Muscle of leg (tissue), 11 donors: Measurements from ENCODE around the gene CARS1. TPM values are rescaled to one million over a fixed set of nuclear protein-coding genes. Genes with fewer than 3 reads are reported as not detected.

Experiments
- DNase-seq: peaks from one replicate; pipeline ENCODE4 v3.0.0; 2013
- H3K27ac ChIP-seq: one replicate; pipeline ENCODE4 v1.5.1; 2013; ENCODE audit warnings: mild to moderate bottlenecking, low read length, control low read depth
- H3K27me3 ChIP-seq: one replicate; pipeline ENCODE4 v1.6.1; 2013; ENCODE audit warnings: low read length; ENCODE audit not compliant: control insufficient read depth, insufficient read depth
- H3K36me3 ChIP-seq: one replicate; pipeline ENCODE4 v1.6.1; 2013; ENCODE audit warnings: low read length; ENCODE audit not compliant: control insufficient read depth, insufficient read depth
- H3K4me1 ChIP-seq: one replicate; pipeline ENCODE4 v1.6.1; 2013; ENCODE audit warnings: low read length; ENCODE audit not compliant: control insufficient read depth, insufficient read depth
- H3K4me3 ChIP-seq: one replicate; pipeline ENCODE4 v1.5.1; 2013; ENCODE audit warnings: low read length, control low read depth
- H3K9me3 ChIP-seq: replicated peaks from 2 replicates; pipeline ENCODE4 v1.6.1; 2013; ENCODE audit warnings: low read depth, low read length; ENCODE audit not compliant: control insufficient read depth
- WGBS: methylation state at CpG from one replicate; pipeline ENCODE4 v1.1.5; 2013; ENCODE audit warnings: missing lambda C conversion rate; ENCODE audit not compliant: insufficient coverage; 5-methylcytosine and 5-hydroxymethylcytosine counted together
- polyA plus RNA-seq, 8 donors: library from polyadenylated mRNA; unstranded; fragments of 120-200 nt; gene quantifications; one replicate each; pipeline versions ENCODE4 v1.2.1 to v1.2.3, GENCODE V29; 2013; ENCODE audit warnings: inconsistent platforms in 1 of 8, low replicate concordance in 1 of 8; ENCODE audit not compliant: insufficient read length in 8 of 8, insufficient read depth in 1 of 8
- total RNA-seq: library from RNA; stranded (reverse); fragments of 120-200 nt; gene quantifications from one replicate; pipeline ENCODE4 v1.2.4, GENCODE V29; 2013

The CARS1 gene
- total and polyA plus RNA-seq, 9 donors, result 15.7 to 24.3 (median 20.7) TPM

DNA sequence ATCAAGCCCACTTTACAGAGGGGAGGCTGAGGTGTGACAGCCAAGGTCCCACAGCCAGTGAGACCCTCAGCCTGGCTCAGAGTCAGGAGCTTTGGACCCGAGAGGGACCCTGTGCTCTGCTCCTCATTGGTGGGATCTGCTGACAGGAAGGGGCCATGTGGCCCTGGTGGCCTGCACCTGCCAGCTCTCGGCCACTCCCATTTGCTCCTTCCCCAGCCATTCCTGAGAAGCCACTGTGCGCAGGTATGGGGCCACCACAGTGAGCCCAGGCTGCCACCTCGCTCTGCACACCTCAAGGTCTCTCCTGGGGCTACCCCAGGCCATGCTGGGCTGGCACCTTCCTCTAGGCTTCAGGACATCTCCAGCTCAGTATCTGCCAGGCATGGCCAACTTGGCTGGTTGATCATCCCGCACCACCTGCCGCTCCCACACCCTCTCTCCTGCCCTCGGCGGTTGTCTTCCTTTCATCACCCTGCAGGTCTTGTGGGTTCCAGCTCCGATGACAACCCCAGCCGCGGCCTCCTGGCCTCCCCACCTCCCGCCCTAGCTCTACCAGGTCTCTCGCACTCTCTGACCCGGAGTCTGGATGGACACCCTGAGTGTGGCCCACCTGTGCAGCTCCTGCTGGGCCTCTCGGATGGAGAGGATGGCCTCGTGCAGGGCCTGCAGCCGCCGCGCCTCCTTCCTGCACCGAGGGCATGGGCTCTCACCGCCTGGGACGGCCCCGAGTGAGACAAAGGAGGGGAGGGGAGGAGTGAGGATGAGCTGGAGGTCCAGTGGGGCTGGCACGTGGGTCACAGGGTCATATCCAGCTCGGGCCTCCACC is 32.2 kb upstream of the CARS1 start:
- DNase-seq, result no peak
- 84% methylated on average over 12 of the region's 25 CpGs for WGBS
- Histone ChIP-seq H3K27ac (no peak overlapping the region), H3K4me3 (no peak overlapping the region), H3K9me3 (no peaks in the 10 kb centered on the region), H3K4me1 (peaks cover 15% of the 10 kb centered on the region), H3K36me3 (peaks cover 23% of the 10 kb centered on the region), H3K27me3 (no peaks in the 10 kb centered on the region)

DNA sequence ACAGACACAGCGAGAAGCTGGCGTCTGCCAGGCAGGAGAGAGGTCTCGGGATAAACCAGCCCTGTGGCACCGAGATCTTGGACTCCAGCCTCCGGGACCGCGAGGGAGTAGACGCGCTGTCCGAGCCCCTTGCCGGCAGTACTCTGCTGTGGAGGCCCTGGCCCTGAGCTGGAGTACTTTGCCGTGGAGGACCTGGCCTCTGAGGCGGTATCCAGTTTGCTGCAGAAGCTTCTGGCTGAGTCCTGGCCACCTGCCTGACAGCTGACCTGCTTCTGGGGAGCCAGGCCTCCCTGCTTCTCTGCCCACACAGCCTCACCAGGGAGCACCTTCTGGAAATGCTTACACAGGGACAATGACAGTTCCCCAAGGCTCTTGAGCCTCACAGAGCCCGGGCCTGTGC is 31.6 kb upstream of the CARS1 start:
- no peak for DNase-seq
- WGBS, result 70% methylated on average over 14 of the region's 14 CpGs
- Histone ChIP-seq H3K27me3 (no peaks in the 10 kb centered on the region), H3K36me3 (peaks cover 21% of the 10 kb centered on the region), H3K9me3 (no peaks in the 10 kb centered on the region), H3K4me3 (no peak overlapping the region), H3K4me1 (peaks cover 15% of the 10 kb centered on the region), H3K27ac (no peak overlapping the region)

DNA sequence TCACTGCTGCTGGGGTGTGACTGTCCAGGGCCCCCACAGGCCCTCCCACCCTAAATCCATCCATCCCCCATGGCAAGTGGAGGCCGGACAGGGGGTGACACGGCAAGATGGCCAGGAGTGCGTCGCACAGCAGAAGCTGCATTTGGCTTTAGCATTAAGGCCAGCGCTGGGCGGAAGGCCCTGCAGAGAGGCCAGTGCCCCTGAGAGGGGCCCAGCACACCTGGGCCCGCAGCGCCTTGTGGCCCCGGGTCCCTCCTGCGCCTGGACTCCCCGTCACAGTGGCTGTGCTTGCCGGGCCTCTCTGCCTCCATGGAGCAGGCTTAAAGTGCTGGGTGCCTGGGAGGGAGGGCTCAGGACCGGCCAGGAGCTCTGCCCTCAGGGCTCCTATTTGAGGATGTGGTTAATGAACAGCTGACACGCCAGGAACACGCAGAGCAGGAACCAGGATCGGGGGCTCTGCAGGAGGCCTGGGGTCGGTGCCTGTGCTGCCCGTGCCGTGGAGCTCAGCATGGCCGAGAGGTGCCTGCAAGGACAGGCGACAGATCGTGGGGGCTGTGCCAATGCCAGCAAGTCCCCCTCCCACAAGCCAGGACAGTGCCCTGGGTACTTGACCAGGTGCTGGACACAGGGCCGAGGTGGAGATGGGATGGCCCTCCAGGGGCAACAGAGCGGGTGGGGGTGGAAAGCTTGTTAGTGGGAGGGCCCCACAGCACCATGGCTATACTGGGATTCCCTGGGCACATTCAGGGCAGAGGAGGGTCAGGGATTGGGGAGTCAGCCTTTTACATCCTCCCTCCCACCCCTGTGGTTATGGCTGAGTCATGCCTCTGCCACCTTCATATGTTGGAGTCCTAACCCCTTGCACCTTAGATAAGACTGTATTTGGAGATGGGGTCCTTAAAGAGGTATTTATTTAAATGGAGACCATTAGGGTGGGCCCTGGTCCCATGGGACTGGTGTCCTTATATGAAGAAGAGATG is 30.9 kb upstream of the CARS1 start:
- no peaks in the 10 kb centered on the region for H3K9me3 ChIP-seq
- no peak overlapping the region for H3K4me3 ChIP-seq
- no peaks in the 10 kb centered on the region for H3K27me3 ChIP-seq
- no peak overlapping the region for H3K27ac ChIP-seq
- 69% methylated on average over 15 of the region's 24 CpGs for WGBS
- H3K4me1 ChIP-seq, result peaks cover 11% of the 10 kb centered on the region
- no peak for DNase-seq
- H3K36me3 ChIP-seq, result peaks cover 18% of the 10 kb centered on the region

DNA sequence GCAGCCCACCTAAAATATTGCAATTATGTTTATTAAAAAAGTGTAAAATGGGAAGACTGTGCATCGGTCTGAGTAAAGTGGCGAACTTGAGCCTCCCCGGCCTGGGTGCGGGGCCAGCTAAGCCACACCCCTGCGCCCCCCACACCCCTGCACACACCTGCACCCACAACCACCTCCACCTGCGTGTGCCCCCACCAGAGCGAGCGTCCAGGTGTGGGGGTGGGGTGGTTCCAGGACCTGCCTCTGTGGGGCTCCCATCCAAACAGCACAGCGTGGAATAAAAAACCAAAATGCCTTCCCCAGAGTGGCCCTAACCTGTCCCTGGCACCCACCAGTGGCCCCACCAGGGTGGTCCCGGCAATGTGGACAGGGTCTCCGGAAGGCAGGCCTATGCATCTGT is 30.1 kb upstream of the CARS1 start:
- H3K4me1 ChIP-seq, result peaks cover 6% of the 10 kb centered on the region
- no peaks in the 10 kb centered on the region for H3K9me3 ChIP-seq
- no peak for DNase-seq
- H3K36me3 ChIP-seq, result peaks cover 17% of the 10 kb centered on the region
- no peak overlapping the region for H3K4me3 ChIP-seq
- no CpG with 5 or more reads among the region's 11 CpGs for WGBS
- H3K27ac ChIP-seq, result no peak overlapping the region
- no peaks in the 10 kb centered on the region for H3K27me3 ChIP-seq

DNA sequence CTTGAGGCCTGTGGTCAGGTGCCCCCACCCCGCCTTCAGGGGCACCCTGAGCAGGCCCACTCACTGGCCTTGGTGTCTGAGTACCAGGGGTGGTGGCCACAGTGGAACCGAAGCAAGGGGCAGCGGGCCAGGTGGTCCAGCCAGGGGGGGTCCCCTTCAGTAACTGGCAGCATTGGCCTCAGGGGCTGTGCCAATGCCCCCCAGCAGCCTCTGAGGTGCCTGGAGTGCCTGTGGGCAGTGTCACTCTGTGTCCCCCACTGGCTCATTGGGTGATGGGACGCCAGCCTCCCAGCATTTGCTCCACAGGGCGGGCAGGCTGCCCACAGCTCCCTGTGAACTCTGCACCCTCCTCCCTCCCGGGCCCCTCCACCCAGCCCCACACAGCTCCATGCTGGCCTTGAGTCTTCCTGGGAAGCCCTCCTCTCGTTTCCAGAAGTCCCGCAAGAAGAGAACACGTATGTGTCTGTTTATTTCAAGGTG is 29.5 kb upstream of the CARS1 start:
- H3K4me3 ChIP-seq, result no peak overlapping the region
- DNase-seq, result no peak
- H3K27me3 ChIP-seq, result no peaks in the 10 kb centered on the region
- peaks cover 2% of the 10 kb centered on the region for H3K4me1 ChIP-seq
- no peak overlapping the region for H3K27ac ChIP-seq
- WGBS, result 58% methylated on average over 8 of the region's 9 CpGs
- peaks cover 17% of the 10 kb centered on the region for H3K36me3 ChIP-seq
- H3K9me3 ChIP-seq, result no peaks in the 10 kb centered on the region

DNA sequence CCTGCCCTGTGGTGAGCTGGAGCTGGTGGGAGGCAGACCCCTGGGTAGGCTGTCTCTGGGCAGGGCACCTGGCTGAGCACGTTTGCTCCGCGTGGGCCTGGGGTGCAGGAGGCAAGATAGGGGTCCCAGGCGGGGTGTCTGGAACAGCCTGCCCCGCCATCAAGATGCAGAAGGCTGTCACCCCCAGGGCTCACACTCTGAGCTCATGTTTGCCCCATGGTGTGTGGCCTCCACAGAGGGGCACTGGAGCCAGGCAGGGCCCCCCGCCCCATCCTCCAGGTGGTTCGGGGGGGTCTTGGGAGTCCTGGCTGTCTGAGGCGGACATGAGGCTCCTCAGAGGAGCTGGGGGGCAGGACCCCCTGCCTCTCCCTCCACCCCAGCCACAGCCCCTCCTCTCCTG is 28.9 kb upstream of the CARS1 start:
- H3K36me3 ChIP-seq, result peaks cover 17% of the 10 kb centered on the region
- DNase-seq, result no peak
- no peaks in the 10 kb centered on the region for H3K27me3 ChIP-seq
- no peaks in the 10 kb centered on the region for H3K4me1 ChIP-seq
- no peak overlapping the region for H3K4me3 ChIP-seq
- no peaks in the 10 kb centered on the region for H3K9me3 ChIP-seq
- 69% methylated on average over 5 of the region's 8 CpGs for WGBS
- no peak overlapping the region for H3K27ac ChIP-seq

DNA sequence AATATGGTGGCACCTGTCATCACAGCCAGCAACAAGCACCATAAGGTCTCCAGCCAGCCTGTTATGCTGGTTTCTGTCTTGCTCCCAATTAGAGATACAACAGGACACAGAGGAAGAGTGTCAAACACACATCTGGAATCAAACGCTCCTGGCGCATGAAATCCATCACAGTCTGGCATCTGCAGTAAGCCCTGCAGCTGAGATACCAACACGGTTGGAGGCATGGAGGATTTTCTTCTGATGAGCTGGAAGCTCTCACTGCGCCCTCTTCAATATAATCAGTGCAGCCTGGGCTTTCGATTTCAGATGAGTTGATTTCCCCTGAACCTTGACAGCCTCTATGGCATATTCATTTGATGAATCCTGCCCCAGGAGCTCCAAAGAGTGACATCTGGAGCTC is 27.8 kb upstream of the CARS1 start:
- H3K4me1 ChIP-seq, result no peaks in the 10 kb centered on the region
- H3K27ac ChIP-seq, result no peak overlapping the region
- H3K36me3 ChIP-seq, result peaks cover 8% of the 10 kb centered on the region
- H3K4me3 ChIP-seq, result no peak overlapping the region
- 54% methylated on average over 3 of the region's 5 CpGs for WGBS
- DNase-seq, result no peak
- no peaks in the 10 kb centered on the region for H3K9me3 ChIP-seq
- no peaks in the 10 kb centered on the region for H3K27me3 ChIP-seq

DNA sequence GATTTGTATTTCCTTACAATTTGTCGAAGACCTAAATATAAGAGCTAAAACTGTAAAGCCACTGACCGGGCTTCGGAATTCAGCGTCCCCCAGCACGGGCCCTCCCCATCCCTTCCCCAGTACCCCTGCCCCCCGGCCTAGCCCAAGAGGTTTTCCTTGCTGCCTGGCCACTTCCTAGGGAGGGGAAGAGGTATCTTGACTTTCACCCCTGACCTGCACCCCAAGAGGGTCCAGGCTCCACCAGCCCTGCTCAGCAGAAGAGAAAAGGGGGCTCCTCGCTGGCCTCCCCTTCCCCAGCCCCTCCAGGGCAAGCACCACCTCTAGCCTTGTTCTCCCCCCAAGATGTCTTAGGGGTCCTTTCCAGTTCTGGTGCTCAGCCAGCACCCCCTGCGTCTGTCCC is 26.1 kb upstream of the CARS1 start:
- DNase-seq, result no peak
- H3K9me3 ChIP-seq, result no peaks in the 10 kb centered on the region
- H3K27me3 ChIP-seq, result no peaks in the 10 kb centered on the region
- H3K4me3 ChIP-seq, result no peak overlapping the region
- H3K36me3 ChIP-seq, result peaks cover under 1% of the 10 kb centered on the region
- H3K4me1 ChIP-seq, result no peaks in the 10 kb centered on the region
- H3K27ac ChIP-seq, result no peak overlapping the region
- no CpG with 5 or more reads among the region's 8 CpGs for WGBS

DNA sequence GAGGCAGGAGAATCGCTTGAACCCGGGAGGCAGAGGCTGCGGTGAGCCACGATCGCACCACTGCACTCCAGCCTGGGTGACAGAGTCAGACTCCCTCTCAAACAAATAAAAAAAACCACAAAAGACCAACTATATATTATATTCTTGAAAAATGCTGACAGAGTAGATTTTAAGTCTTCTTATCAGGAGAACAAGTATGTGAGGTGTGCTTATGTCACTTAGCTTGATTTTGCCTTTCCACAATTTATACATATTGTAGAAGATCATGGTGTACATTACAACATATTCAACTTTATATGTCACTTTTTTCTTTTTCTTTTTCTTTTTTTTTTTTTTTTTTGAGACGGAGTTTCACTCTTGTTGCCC is 24.1 kb upstream of the CARS1 start:
- no CpG with 5 or more reads among the region's 6 CpGs for WGBS
- no peaks in the 10 kb centered on the region for H3K27me3 ChIP-seq
- no peaks in the 10 kb centered on the region for H3K36me3 ChIP-seq
- no peaks in the 10 kb centered on the region for H3K4me1 ChIP-seq
- H3K4me3 ChIP-seq, result no peak overlapping the region
- H3K27ac ChIP-seq, result no peak overlapping the region
- no peaks in the 10 kb centered on the region for H3K9me3 ChIP-seq
- no peak for DNase-seq

DNA sequence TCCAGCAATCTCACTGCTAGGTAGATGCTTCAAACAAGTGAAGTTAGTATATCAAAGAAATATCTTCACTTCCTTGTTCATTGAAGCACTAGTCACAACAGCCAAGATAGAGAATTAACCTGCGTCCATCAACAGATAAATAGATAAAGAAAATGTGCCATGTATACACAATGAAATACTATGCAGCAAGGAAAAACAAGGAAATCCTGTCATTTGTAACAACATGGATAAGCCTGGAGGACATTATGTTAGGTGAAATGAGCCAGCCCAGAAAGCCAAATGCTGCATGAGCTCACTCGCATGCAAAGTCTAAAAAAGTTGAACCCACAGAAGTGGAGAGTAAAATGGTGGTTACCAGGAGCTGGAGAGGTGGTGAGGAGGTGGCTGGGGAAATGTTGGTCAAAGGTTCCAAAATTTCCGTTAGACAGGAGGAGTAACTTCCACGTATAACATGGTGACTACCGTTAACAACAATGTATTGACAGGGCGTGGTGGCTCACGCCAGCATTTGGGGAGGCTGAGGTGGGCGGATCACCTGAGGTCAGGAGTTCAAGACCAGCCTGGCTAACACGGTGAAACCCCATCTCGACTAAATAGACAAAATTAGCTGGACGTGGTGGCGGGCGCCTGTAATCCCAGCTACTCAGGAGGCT is 23.6 kb upstream of the CARS1 start:
- Histone ChIP-seq H3K9me3 (no peaks in the 10 kb centered on the region), H3K27ac (no peak overlapping the region), H3K36me3 (no peaks in the 10 kb centered on the region), H3K27me3 (no peaks in the 10 kb centered on the region), H3K4me1 (no peaks in the 10 kb centered on the region), H3K4me3 (no peak overlapping the region)
- 92% methylated on average over 6 of the region's 13 CpGs for WGBS
- no peak for DNase-seq
